GM10266 (cell line): Measurements from ENCODE around the gene COL28A1.

Source experiments
- DNase-seq: peaks from one replicate; pipeline ENCODE4 v3.0.0; 2012; ENCODE audit errors: extremely low spot score
- TF ChIP-seq, protein P1 (sequence below): IDR thresholded peaks from 2 replicates; pipeline ENCODE4 v1.5.1; 2012; ENCODE audit warnings: mild to moderate bottlenecking, low read depth; ENCODE audit not compliant: control insufficient read depth, insufficient read depth; ENCODE audit errors: missing control alignments

COL28A1 gene

DNA sequence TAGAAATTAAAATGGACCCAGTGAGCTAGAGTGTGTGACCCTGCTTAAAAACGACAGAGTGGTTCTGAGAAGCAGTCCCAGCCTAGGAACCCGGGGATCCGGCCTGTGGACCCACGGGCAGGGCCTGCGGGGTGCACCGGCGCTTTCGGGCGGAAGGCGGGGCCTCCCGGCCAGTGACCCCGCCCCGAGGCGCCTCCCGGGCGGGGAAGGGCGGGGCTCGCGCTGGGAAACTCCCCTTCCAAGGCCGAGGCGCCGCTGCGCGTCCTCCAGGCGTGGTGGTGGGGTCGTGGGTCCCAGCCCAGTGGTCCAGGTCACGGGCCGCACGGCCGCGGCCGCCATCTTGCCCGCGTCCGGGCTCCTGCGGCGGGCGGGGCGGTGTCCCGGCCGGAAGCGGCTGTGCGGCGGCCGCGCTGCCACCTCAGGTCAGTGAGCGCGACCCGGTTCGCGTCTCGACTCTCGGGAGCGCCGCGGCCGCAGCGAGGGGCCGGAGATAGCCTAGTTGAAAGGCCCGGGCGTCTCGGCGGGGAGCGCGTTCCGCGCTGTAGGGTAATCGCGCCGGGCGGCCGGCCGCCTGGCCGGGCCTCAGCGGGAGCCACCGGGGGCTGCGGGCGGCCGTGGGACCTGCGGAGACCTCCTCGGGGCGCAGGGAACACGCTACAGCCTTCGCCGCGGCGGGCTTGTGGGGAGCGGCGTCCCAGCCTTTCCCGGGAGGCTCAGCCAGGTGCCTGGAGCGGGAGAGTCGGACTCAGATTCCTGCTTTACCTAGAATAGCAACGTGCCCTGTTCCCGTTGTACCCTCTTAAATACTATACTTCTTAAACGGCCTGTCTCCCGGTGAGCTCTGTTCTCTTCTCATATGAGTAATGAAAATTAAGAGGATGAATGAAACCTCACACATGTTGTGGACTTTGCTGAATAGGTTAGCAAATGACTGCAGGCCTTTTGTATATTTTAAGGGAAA is 31.3 kb upstream of the COL28A1 start, which contains the start of gene MIOS:
Gene MIOS (plus strand): TSS at position 234 of the 961 bp plus-strand sequence. CDS start 5,592 bp downstream, outside the sequence.
- DNase-seq = peak; percentile 96
- TF ChIP-seq, protein P1, sequence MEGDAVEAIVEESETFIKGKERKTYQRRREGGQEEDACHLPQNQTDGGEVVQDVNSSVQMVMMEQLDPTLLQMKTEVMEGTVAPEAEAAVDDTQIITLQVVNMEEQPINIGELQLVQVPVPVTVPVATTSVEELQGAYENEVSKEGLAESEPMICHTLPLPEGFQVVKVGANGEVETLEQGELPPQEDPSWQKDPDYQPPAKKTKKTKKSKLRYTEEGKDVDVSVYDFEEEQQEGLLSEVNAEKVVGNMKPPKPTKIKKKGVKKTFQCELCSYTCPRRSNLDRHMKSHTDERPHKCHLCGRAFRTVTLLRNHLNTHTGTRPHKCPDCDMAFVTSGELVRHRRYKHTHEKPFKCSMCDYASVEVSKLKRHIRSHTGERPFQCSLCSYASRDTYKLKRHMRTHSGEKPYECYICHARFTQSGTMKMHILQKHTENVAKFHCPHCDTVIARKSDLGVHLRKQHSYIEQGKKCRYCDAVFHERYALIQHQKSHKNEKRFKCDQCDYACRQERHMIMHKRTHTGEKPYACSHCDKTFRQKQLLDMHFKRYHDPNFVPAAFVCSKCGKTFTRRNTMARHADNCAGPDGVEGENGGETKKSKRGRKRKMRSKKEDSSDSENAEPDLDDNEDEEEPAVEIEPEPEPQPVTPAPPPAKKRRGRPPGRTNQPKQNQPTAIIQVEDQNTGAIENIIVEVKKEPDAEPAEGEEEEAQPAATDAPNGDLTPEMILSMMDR = no peak

DNA sequence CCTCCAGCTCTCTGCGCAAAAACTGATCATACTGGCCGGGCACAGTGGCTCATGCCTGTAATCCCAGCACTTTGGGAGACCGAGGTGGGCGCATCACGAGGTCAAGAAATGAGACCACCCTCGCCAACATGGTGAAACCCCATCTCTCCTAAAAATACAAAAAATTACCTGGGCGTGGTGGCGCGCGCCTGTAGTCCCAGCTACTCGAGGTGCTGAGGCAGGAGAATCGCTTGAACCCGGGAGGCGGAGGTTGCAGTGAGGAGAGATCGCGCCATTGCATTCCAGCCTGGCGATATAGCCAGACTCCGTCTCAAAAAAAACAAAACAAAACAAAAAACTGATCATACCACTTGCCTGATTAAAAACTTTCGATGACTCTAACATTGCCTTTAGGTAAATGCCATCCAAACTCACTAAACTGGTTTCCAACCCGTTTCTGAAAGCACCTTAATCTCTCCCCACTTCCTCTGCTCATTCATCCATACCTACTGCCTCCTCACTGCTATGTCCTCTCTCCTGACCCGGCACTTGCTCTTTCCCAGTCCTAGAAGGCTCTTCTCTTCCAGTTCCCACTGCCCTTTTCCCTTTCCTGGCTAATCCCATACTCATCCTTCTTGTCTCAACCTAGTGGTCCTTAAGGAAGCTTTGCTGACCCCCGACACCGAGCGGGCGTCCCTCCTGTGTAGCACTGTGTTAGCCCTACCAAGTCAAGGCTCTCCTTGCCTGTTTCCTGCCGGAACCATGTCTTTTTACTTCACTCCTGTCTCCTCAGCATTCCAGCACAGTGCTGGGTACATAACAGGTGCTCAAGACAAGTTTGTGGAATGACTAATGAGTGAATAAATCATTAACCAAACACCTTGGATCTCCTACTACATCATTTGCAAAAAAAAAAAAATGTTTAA is 30.3 kb upstream of the COL28A1 start:
- no peak for DNase-seq
- TF ChIP-seq, protein P1 = no peak

DNA sequence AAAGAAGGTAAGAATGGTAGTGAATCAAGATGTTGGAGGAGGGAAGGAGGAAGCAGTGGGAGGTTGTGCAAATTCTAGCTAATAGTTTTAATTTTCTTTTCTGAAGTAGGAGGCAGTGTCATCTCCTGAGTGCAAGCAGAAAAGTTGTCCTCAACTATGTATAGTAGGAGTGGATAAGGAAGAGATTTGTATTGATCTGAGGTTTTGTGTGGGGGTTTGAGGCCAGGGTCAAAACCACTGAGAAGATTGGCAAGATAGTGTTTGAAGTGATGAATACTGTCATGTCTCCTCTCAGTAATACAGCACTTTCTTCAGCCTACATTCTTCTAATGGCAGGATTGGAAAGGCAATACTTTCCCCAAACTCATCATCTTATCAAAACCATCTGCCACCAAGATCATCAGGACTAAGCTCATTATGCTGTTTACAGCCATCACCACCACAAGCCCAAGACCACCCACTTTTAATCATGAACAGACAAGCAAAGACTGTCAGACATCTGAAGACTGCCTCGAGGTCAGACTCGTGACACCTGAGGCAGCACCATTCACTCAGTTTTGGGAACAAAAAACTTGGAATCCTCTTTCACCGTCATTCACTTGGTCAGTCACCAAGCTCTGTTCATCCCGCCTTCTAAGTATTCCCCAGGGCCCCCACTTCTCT is 29.5 kb upstream of the COL28A1 start:
- TF ChIP-seq, protein P1 = no peak
- DNase-seq = peak; percentile 12

DNA sequence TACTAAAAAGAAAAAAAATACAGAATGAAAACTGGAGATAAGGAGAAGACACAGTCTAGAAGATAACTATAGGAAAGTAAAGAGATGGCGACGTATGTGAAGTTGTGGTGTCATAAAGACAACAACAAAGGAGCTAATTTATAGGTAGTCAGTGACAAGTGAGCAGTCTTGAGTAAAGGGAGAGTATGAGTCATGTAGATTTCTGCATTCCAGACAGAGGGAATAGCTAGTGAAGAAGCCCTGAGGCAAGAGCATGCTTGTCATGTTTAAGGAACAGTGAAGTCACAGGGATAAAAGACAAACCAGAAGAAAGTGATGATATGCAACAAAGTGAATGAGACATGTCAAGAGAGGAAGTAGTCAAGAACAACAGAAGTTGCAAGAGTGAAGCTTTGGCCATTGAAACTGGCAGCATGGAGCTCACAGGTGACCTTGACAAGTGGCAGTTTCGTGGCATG is 28.7 kb upstream of the COL28A1 start:
- DNase-seq = no peak
- TF ChIP-seq, protein P1 = no peak

DNA sequence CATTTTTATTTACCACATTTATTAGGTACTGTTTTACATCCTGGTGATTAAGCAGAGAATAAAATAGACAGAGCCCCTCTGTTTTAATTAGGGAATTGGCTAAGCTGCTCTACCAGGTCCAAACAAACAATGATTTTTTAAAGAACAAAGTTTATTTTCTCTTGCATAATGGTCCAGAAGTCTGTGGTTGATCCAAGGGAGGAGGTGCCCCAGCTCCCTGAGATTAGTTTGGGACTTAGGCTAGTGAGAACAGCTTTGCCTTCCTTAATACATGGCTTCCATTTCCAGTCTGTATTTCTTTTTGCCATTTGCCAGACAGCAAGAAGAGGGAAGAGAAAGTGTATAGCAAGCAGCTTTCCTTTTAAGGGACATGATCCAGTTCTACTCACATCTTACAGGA is 28.1 kb upstream of the COL28A1 start:
- DNase-seq = no peak
- TF ChIP-seq, protein P1 = no peak

DNA sequence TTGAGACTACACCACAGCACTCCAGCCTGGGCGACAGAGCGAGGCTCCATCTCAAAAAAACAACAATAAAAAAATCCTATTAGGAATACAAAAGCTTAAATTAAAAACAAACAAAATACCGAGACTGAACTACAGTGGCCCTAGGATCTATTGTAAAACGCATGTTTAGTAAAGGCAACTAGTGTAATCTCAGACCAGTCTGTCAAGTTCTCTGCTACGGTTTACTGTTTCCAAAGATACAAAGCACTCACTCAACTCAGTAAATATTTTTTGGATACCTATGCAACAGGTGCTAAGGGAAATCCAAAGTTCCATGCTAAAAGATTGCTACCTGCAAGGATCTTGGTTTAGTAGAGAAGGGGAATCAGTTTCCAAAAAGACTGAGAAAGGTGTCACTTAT is 27.6 kb upstream of the COL28A1 start:
- DNase-seq = no peak
- TF ChIP-seq, protein P1 = no peak
